Thyroid gland (tissue), 4 donors: ENCODE measurements around the gene GSG1L.

Source experiments
- POLR2A ChIP-seq, 2 donors: fragments of 450-650 bp; IDR thresholded peaks; one replicate each; pipeline ENCODE4 v1.6.1; 2017; ENCODE audit warnings: antibody characterized with exemption in 2 of 2, mild to moderate bottlenecking in 2 of 2, moderate library complexity in 1 of 2
- TF ChIP-seq, protein P1 (sequence below), 6 experiments: fragments of 200-600 bp in 3 of 6; fragments of 450-650 bp in 3 of 6; sonication (generic) in 3 of 6; IDR thresholded peaks; one replicate each; pipeline ENCODE4 v1.5.1; 2016 to 2019; ENCODE audit warnings: antibody characterized with exemption in 6 of 6, mild to moderate bottlenecking in 2 of 6, inconsistent platforms in 1 of 6, moderate library complexity in 1 of 6

DNA sequence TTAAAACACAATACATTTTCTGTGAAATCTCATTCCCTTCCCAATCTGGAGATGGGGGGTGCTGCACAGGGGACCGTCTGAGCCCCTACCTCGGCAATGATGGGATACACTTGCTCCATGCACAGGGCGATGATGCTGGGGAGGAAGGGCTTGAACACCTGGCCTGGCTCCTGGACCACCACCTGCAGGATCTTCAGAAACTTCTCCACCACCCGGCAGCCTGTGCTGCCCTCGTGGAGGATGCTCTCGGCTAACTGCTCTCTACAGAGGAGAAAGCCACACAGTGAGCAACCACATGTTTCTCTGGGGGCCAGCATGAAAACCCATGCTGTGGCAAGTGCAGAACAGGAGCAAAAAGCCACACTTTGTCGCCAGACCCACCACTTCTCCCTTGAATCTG lies 42.4 kb upstream of the GSG1L start:
- no peak for TF ChIP-seq POLR2A (IDR thresholded peaks at IDR 0.05)
- TF ChIP-seq, protein P1, sequence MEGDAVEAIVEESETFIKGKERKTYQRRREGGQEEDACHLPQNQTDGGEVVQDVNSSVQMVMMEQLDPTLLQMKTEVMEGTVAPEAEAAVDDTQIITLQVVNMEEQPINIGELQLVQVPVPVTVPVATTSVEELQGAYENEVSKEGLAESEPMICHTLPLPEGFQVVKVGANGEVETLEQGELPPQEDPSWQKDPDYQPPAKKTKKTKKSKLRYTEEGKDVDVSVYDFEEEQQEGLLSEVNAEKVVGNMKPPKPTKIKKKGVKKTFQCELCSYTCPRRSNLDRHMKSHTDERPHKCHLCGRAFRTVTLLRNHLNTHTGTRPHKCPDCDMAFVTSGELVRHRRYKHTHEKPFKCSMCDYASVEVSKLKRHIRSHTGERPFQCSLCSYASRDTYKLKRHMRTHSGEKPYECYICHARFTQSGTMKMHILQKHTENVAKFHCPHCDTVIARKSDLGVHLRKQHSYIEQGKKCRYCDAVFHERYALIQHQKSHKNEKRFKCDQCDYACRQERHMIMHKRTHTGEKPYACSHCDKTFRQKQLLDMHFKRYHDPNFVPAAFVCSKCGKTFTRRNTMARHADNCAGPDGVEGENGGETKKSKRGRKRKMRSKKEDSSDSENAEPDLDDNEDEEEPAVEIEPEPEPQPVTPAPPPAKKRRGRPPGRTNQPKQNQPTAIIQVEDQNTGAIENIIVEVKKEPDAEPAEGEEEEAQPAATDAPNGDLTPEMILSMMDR (IDR thresholded peaks at IDR 0.05), result no peak
